ENCODE measurements around the gene TNNT3.

The TNNT3 gene

GRCh38 chr11:1923201-1923956, 3.9 kb downstream of the TNNT3 start:
- no peak for DNase-seq (ENCODE audit: low read depth)

GRCh38 chr11:1924181-1924580, 4.7 kb downstream of the TNNT3 start:
- DNase-seq (ENCODE audit: low read depth), result no peak

GRCh38 chr11:1924646-1925372, 5.3 kb downstream of the TNNT3 start:
- no peak for DNase-seq (ENCODE audit: low read depth)

- DNase-seq (ENCODE audit: low read depth), result no peak
Measured at GRCh38 chr11:1925373-1926155, 6.1 kb downstream of the TNNT3 start.

GRCh38 chr11:1926156-1927025, 6.9 kb downstream of the TNNT3 start:
- DNase-seq (ENCODE audit: low read depth), result no peak

- DNase-seq (ENCODE audit: low read depth), result no peak
Measured at GRCh38 chr11:1927026-1927847, 7.7 kb downstream of the TNNT3 start.

- no peak for DNase-seq (ENCODE audit: low read depth)
Measured at GRCh38 chr11:1927848-1928469, 8.5 kb downstream of the TNNT3 start.

GRCh38 chr11:1928470-1928890, 9.0 kb downstream of the TNNT3 start:
- no peak for DNase-seq (ENCODE audit: low read depth)

- DNase-seq (ENCODE audit: low read depth), result no peak
Measured at GRCh38 chr11:1928891-1929541, 9.5 kb downstream of the TNNT3 start.

- DNase-seq (ENCODE audit: low read depth), result no peak
Measured at GRCh38 chr11:1929621-1930461, 10.3 kb downstream of the TNNT3 start.

GRCh38 chr11:1930462-1930830, 10.9 kb downstream of the TNNT3 start:
- DNase-seq (ENCODE audit: low read depth), result no peak

- DNase-seq (ENCODE audit: low read depth), result no peak
Measured at GRCh38 chr11:1931341-1932104, 12.0 kb downstream of the TNNT3 start.

- no peak for DNase-seq (ENCODE audit: low read depth)
Measured at GRCh38 chr11:1932105-1932480, 12.6 kb downstream of the TNNT3 start.

GRCh38 chr11:1932681-1933080, 13.2 kb downstream of the TNNT3 start:
- DNase-seq (ENCODE audit: low read depth), result no peak

GRCh38 chr11:1933416-1934334, 14.2 kb downstream of the TNNT3 start:
- no peak for DNase-seq (ENCODE audit: low read depth)

- DNase-seq (ENCODE audit: low read depth), result no peak
Measured at GRCh38 chr11:1934335-1935155, 15.0 kb downstream of the TNNT3 start.

All from stimulated activated CD8-positive, alpha-beta memory T cell treated with anti-CD3 and anti-CD28 coated beads, Interleukin-7, amount 100 ng/mL, for 24 hours (primary cell).